CD4-positive, alpha-beta memory T cell (primary cell): ENCODE data around the gene ATF7. TPM values are rescaled to one million over a fixed set of nuclear protein-coding genes. Genes with fewer than 3 reads are reported as not detected.
"Not testable (repeated sequence)": the region's sequence is repeated elsewhere in the genome, so short reads cannot be mapped to it uniquely, and the experiment has no call there.

ENCODE experiments used
- CTCF ChIA-PET: fragments of 350-600 bp; sonication (Branson Sonifier 250); formaldehyde crosslinking; loops from one replicate; lab custom pipeline; 2021; ENCODE audit warnings: inconsistent platforms; ENCODE audit not compliant: partially characterized antibody; lab: Charles Lee
- POLR2A ChIA-PET: fragments of 350-600 bp; sonication (Branson Sonifier 250); formaldehyde crosslinking; loops from one replicate; lab custom pipeline; 2021; ENCODE audit not compliant: partially characterized antibody; lab: Charles Lee
- DNase-seq, 5 donors: peaks; one replicate each; pipeline versions ENCODE4 v3.0.0 to v3.0.0-alpha.2; 2020 to 2022; ENCODE audit warnings: mixed read lengths in 1 of 5
- H3K27ac ChIP-seq: one replicate; pipeline ENCODE4 v1.7.0; 2013; ENCODE audit warnings: low read depth, low read length
- H3K27me3 ChIP-seq: 2 replicates; pipeline ENCODE4 v1.7.0; 2013; ENCODE audit warnings: mild to moderate bottlenecking, low read length, moderate library complexity; ENCODE audit not compliant: insufficient read depth
- H3K36me3 ChIP-seq: 2 replicates; pipeline ENCODE4 v1.7.0; 2013; ENCODE audit warnings: mild to moderate bottlenecking, low read length, moderate library complexity; ENCODE audit not compliant: insufficient read depth
- H3K4me1 ChIP-seq: 2 replicates; pipeline ENCODE4 v1.7.0; 2013; ENCODE audit warnings: mild to moderate bottlenecking, low read length, moderate library complexity; ENCODE audit not compliant: insufficient read depth
- H3K4me3 ChIP-seq, 2 donors: one replicate each; pipeline ENCODE4 v1.7.0; 2013; ENCODE audit warnings: low read length in 2 of 2, mild to moderate bottlenecking in 1 of 2
- H3K9me3 ChIP-seq, 2 donors: one replicate each; pipeline ENCODE4 v1.7.0; 2013; ENCODE audit warnings: low read length in 2 of 2, control low read depth in 1 of 2; ENCODE audit not compliant: control insufficient read depth in 1 of 2
- H3K27ac Mint-ChIP-seq, 7 donors: one replicate each; pipeline ENCODE4 v1.8.0; 2020 to 2021; ENCODE audit warnings: mixed read lengths in 7 of 7, mild to moderate bottlenecking in 6 of 7, inconsistent platforms in 3 of 7, moderate library complexity in 3 of 7
- H3K27me3 Mint-ChIP-seq, 2 donors: one replicate each; pipeline ENCODE4 v1.8.0; 2020 to 2021; ENCODE audit warnings: mixed read lengths in 2 of 2
- H3K36me3 Mint-ChIP-seq, 2 donors: one replicate each; pipeline ENCODE4 v1.8.0; 2020 to 2021; ENCODE audit warnings: mixed read lengths in 2 of 2, inconsistent platforms in 1 of 2, mild to moderate bottlenecking in 1 of 2
- H3K4me1 Mint-ChIP-seq, 4 donors: one replicate each; pipeline ENCODE4 v1.8.0; 2020 to 2021; ENCODE audit warnings: mixed read lengths in 4 of 4, mild to moderate bottlenecking in 1 of 4
- H3K4me3 Mint-ChIP-seq, 8 donors: one replicate each; pipeline ENCODE4 v1.8.0; 2020 to 2021; ENCODE audit warnings: mixed read lengths in 8 of 8, mild to moderate bottlenecking in 7 of 8, moderate library complexity in 6 of 8, inconsistent platforms in 3 of 8
- H3K9me3 Mint-ChIP-seq, 8 donors: one replicate each; pipeline ENCODE4 v1.8.0; 2020 to 2021; ENCODE audit warnings: mixed read lengths in 8 of 8, mild to moderate bottlenecking in 5 of 8, inconsistent platforms in 3 of 8, moderate library complexity in 1 of 8
- intact Hi-C: fragments of 100-400 bp; cut with micrococcal nuclease; formaldehyde crosslinking; loops from one replicate; pipeline ENCODE4 v1.15.1; 2023
- polyA plus RNA-seq, 2 donors: library from polyadenylated mRNA; unstranded; fragments of 300-500 nt; fragmentation: Illumina TruSeq; gene quantifications; one replicate each; pipeline ENCODE4 v1.2.3, GENCODE V29; 2021
- total RNA-seq, 2 experiments: library from RNA; stranded (reverse); gene quantifications; one replicate each; pipeline ENCODE4 v1.2.3, GENCODE V29; 2021

Gene ATF7
- total and polyA plus RNA-seq, 4 experiments from 2014 or later = 16.3 to 35.8 (median 21.6) TPM

DNA sequence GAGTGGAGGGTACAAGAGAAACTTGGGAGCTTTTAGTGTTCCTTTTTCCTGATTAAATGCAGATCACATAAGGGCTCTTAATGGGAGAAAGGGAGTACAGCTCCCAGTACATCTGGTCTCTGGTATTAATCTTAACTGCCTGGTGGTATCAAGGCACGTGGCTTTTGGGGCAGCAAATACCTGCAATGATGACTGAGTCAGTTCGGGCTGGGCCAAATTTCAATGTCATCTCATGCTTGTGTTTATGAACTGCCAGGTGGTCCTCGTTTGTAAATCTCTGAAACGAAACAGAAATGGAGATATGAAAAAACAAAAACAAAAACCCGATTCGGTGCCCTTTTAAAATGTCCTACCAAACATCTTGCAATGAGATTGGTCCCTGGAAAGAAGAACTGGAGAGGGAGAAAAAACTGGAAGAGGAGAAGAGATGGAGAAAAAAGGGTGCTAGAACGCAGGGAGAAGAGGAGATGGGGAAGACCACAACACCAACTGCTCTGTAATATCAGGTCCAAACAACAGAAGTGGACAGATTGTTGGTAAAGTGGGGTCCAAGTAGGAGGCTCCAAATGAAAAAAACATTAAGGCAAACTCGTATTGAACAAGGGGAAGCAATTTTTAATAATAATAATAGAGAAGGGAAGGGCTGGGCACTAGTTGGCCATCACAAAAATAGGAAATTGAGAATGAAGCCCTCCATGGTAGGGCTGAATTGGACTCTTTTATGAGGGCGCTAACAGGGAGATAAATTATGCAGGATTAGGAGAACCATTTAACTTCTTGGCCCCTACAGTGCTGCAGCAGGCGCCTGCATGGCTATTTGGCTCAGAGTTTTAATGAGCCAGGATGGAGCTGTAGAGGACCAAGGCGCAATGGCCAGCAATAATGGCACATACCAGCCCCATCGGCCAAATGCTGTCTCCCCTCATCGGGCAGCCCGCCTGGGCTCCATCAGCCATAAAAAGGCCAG lies 73.5 kb downstream of the ATF7 start:
- CTCF ChIA-PET = interaction anchor here (1.1 kb wide), 1 partner anchor 44 kb away, joined by 3 read pairs; no protein-coding TSS in a partner anchor
- Mint-ChIP-seq H3K4me3 (no peak overlapping the region), H3K9me3 (no peaks in the 10 kb centered on the region), H3K36me3 (peaks cover 13 to 28% of the 10 kb centered on the region in 2 donors), H3K4me1 (peaks cover 1 to 5% (median 3%) of the 10 kb centered on the region in 4 donors), H3K27ac (peak overlapping the region in 5 of 7 donors; percentile 15 to 79 (median 68)), H3K27me3 (no peaks in the 10 kb centered on the region)
- Histone ChIP-seq H3K4me3 (no peak overlapping the region), H3K27ac (no peak overlapping the region), H3K4me1 (no peaks in the 10 kb centered on the region), H3K36me3 (peaks cover 3% of the 10 kb centered on the region), H3K9me3 (no peaks in the 10 kb centered on the region), H3K27me3 (no peaks in the 10 kb centered on the region)
- intact Hi-C loops = no loop called here
- POLR2A ChIA-PET = no interaction called here
- DNase-seq = no peak

GRCh38 chr12:53551889-53552291 lies 74.3 kb downstream of the ATF7 start:
- Histone ChIP-seq H3K27ac (no peak overlapping the region), H3K9me3 (no peaks in the 10 kb centered on the region), H3K4me1 (no peaks in the 10 kb centered on the region), H3K36me3 (peaks cover 3% of the 10 kb centered on the region), H3K27me3 (no peaks in the 10 kb centered on the region), H3K4me3 (no peak overlapping the region)
- Mint-ChIP-seq H3K9me3 (no peaks in the 10 kb centered on the region), H3K36me3 (peaks cover 13 to 28% of the 10 kb centered on the region in 2 donors), H3K4me3 (peak overlapping the region in 1 of 8 donors; percentile 29), H3K27ac (peak overlapping the region in 3 of 7 donors; percentile 16 to 79 (median 68)), H3K27me3 (no peaks in the 10 kb centered on the region), H3K4me1 (peaks cover 0 to 5% (median 2%) of the 10 kb centered on the region in 4 donors)
- intact Hi-C loops = no loop called here
- ChIA-PET POLR2A (no interaction called here), CTCF (interaction anchor here (1.1 kb wide), 1 partner anchor 43 kb away, joined by 3 read pairs; no protein-coding TSS in a partner anchor)
- no peak for DNase-seq

DNA sequence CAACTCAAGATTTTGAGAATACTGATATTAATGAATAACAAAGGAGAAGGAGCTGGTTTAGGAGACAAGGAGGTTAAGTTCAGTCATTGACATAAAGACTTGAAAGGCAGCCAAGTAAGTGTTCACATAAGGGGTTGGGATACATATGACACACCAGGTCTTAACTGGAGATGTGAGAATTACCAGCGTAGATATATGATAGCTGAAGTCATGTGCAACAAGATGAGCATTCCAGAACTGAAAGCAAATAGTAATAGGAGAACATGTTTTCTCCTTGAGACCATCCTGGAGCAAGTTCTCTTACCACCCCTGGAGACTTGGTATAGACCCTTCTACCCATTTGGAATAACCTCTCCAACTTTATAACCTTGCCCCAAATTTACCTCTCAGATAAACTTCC lies 75.6 kb downstream of the ATF7 start:
- no peaks in the 10 kb centered on the region for H3K27me3 Mint-ChIP-seq
- Histone ChIP-seq H3K9me3 (no peaks in the 10 kb centered on the region), H3K4me1 (no peaks in the 10 kb centered on the region), H3K27ac (no peak overlapping the region), H3K4me3 (no peak overlapping the region), H3K27me3 (no peaks in the 10 kb centered on the region), H3K36me3 (peaks cover 3% of the 10 kb centered on the region)
- CTCF ChIA-PET = interaction anchor here (1.3 kb wide), 1 partner anchor 14 kb away, joined by 3 read pairs; no protein-coding TSS in a partner anchor
- intact Hi-C loops = no loop called here
- H3K27ac Mint-ChIP-seq = no peak overlapping the region
- peaks cover 0 to 5% (median 2%) of the 10 kb centered on the region in 4 donors for H3K4me1 Mint-ChIP-seq
- POLR2A ChIA-PET = no interaction called here
- H3K36me3 Mint-ChIP-seq = peaks cover 13 to 28% of the 10 kb centered on the region in 2 donors
- no peak overlapping the region for H3K4me3 Mint-ChIP-seq
- DNase-seq = no peak
- no peaks in the 10 kb centered on the region for H3K9me3 Mint-ChIP-seq

DNA sequence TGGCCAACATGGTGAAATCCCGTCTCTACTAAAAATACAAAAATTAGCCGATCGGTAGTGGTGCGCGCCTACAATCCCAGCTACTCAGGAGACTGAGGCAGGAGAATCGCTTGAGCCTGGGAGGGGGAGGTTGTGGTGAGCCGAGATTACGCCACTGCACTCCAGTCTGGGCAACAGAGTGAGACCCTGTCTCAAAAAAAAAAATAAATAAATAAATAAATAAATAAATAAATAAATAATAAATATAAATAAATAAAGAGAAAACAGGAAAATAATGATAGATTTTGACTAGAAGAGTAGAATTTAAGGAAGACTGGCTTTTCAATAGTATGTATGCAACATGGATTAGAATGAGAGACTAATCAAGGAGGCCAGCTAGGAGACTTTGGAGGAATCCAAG lies 76.1 kb downstream of the ATF7 start:
- POLR2A ChIA-PET, H3K4me3 ChIP-seq, H3K27ac ChIP-seq, H3K4me3 Mint-ChIP-seq, H3K27me3 ChIP-seq, H3K36me3 ChIP-seq, intact Hi-C loops, H3K9me3 Mint-ChIP-seq, H3K27me3 Mint-ChIP-seq, H3K9me3 ChIP-seq, DNase-seq, H3K4me1 Mint-ChIP-seq, H3K4me1 ChIP-seq, H3K27ac Mint-ChIP-seq: not testable (repeated sequence)
- CTCF ChIA-PET = interaction anchor here (1.3 kb wide), 1 partner anchor 15 kb away, joined by 3 read pairs; no protein-coding TSS in a partner anchor
- peaks cover 13 to 28% of the 10 kb centered on the region in 2 donors for H3K36me3 Mint-ChIP-seq

DNA sequence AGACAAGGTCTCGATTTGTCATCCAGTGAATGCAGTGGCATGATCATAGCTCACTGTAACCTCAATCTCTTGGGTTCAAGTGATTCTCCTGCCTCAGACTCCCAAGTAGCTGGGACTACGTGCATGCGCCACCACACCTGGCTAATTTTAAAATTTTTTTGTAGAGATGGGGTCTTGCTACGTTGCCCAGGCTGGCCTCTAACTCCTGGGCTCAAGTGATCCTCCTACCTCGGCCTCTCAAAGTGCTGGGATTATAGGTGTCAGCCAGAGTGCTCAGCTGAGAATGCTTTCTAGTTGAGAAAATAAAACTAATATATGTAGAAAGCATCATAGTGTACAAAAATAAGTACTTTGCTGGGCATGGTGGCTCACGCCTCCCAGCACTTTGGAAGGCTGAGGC lies 77.8 kb downstream of the ATF7 start:
- CTCF ChIA-PET = interaction anchor here (0.9 kb wide), 1 partner anchor 8 kb away, joined by 3 read pairs; no protein-coding TSS in a partner anchor
- H3K36me3 ChIP-seq, H3K9me3 ChIP-seq: not testable (repeated sequence)

DNA sequence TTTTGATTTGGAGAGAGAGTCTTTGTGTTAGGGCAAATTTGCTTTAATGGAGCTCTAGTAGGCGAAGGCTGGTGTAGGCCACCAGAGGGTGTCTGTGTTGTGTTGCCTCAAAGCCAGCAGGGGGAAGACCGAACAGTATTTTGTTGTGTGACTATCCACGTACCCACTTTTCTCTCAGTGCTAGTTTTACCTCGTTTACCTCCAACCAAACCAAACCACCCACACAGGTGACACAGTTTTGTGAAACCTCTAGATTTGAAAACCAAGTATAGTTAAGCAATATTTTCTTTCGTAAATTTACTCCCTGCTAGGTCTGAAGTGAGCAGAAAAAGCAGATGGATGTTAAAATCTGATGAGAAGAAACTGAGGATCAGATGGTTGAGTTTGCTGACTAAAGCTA lies 82.6 kb downstream of the ATF7 start:
- peak overlapping the region in 6 of 7 donors; percentile 74 to 91 (median 82) for H3K27ac Mint-ChIP-seq
- H3K27me3 Mint-ChIP-seq = no peaks in the 10 kb centered on the region
- Histone ChIP-seq H3K27ac (no peak overlapping the region), H3K36me3 (peaks cover 20% of the 10 kb centered on the region), H3K27me3 (no peaks in the 10 kb centered on the region), H3K4me1 (peaks cover 12% of the 10 kb centered on the region), H3K9me3 (no peaks in the 10 kb centered on the region), H3K4me3 (no peak overlapping the region)
- H3K9me3 Mint-ChIP-seq = no peaks in the 10 kb centered on the region
- H3K4me3 Mint-ChIP-seq = no peak overlapping the region
- POLR2A ChIA-PET = interaction anchor here (2.0 kb wide), 1 partner anchor 133 kb away, joined by 9 read pairs; the partner anchor contains the start of gene ATP5MC2
- CTCF ChIA-PET = interaction anchor here (0.8 to 2.4 kb wide), 9 partner anchors 25 to 203 kb away, joined by 3 to 21 read pairs (median 4); partner anchors contain the start of genes ATF7 and ATP5MC2
- intact Hi-C loops = loop anchor here (1.0 kb wide), 1 partner anchor 203 kb away; no protein-coding TSS in a partner anchor
- peak; percentile 47 to 56 (median 52) for DNase-seq
- peaks cover 7 to 10% (median 9%) of the 10 kb centered on the region in 4 donors for H3K4me1 Mint-ChIP-seq
- peaks cover 16 to 32% of the 10 kb centered on the region in 2 donors for H3K36me3 Mint-ChIP-seq

More for the DNA sequence above, 77.8 kb downstream of the ATF7 start:
- H3K27ac ChIP-seq, H3K27me3 ChIP-seq, H3K9me3 Mint-ChIP-seq, H3K27me3 Mint-ChIP-seq, H3K27ac Mint-ChIP-seq, intact Hi-C loops, H3K4me3 Mint-ChIP-seq, POLR2A ChIA-PET, DNase-seq, H3K4me3 ChIP-seq: not testable (repeated sequence)
- Mint-ChIP-seq H3K36me3 (peaks cover 18 to 35% of the 10 kb centered on the region in 2 donors), H3K4me1 (peaks cover 7 to 15% (median 10%) of the 10 kb centered on the region in 4 donors)
- peaks cover 12% of the 10 kb centered on the region for H3K4me1 ChIP-seq

DNA sequence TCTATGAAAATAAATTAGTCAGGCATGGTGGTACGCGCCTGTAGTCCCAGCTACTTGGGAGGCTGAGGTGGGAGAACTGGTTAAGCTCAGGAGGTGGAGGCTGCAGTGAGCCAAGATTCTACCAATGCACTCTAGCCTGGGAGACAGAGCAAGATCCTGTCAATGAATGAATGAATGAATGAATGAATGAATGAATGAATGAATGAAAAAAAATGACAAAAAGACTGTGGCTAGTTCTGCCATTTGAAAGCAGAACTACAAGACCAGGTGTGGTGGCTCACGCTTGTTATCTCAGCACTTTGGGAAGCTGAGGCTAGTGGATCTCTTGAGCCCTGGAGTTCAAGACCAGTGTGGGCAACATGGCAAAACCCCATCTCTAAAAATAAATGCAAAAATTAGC lies 86.7 kb downstream of the ATF7 start:
- Histone ChIP-seq H3K9me3 (no peaks in the 10 kb centered on the region), H3K27ac (no peak overlapping the region), H3K4me3 (no peak overlapping the region), H3K36me3 (peaks cover 48% of the 10 kb centered on the region), H3K4me1 (peaks cover 8% of the 10 kb centered on the region), H3K27me3 (no peaks in the 10 kb centered on the region)
- Mint-ChIP-seq H3K4me3 (no peak overlapping the region), H3K4me1 (peaks cover 7 to 10% (median 7%) of the 10 kb centered on the region in 4 donors), H3K9me3 (no peaks in the 10 kb centered on the region), H3K27ac (no peak overlapping the region), H3K36me3 (peaks cover 32 to 59% of the 10 kb centered on the region in 2 donors), H3K27me3 (no peaks in the 10 kb centered on the region)
- no peak for DNase-seq
- intact Hi-C loops = no loop called here
- POLR2A ChIA-PET = interaction anchor here (1.2 kb wide), 1 partner anchor 136 kb away, joined by 3 read pairs; the partner anchor contains the start of gene ATP5MC2
- CTCF ChIA-PET = no interaction called here
